ENCODE data around the gene MMP2. TPM values are rescaled to one million over a fixed set of nuclear protein-coding genes. Genes with fewer than 3 reads are reported as not detected.
A peak's percentile ranks its signal among the peaks of the same experiment; 100 is the strongest.

MMP2 gene
- total and polyA plus RNA-seq, 10 of the 15 experiments (the other 5 are each of a cell fraction or from before 2014, with no cell fraction given), result 0.37 to 0.80 (median 0.59) TPM; not detected in 7

DNA sequence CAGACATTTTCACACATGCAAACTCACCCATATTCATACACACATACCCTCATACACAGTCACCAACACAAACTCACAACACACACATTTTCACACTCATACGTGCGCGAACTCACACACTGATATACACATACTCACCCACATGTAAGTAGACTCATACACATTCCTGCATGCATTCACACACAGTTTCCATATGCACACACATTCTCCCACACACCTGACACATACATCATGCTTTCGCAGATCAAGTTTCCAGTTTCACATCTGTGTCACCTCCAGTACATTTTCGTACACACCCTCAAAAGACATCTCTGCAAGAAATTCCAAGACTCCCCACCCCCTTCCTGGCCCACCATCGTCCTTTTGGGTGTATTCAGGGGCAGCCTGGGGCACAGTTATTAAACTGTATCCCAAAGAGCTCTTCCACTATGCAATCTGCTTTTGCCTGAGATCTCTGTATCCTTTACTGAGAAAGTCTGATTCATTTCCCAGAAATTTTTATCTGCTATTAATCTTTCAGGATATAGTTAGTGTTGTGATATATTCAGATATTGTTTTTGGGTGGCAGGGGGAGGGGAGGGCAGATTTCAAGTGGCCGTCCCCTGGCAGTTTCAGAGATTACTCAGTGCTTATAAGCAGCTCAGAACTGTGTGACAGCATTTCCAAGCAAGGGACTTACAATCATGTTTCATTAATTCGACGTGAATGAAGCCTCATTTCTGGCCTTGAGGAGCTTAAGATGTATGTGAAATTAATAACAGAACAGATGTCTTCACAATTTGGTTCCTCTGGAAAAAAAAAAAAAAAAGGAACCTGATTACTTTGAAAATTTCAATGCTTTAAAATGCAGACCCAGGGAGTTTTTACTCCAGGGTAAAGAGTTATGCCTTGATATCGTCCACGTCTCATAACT lies 35.3 kb upstream of the MMP2 start (continued):
- TF ChIP-seq, protein P1, sequence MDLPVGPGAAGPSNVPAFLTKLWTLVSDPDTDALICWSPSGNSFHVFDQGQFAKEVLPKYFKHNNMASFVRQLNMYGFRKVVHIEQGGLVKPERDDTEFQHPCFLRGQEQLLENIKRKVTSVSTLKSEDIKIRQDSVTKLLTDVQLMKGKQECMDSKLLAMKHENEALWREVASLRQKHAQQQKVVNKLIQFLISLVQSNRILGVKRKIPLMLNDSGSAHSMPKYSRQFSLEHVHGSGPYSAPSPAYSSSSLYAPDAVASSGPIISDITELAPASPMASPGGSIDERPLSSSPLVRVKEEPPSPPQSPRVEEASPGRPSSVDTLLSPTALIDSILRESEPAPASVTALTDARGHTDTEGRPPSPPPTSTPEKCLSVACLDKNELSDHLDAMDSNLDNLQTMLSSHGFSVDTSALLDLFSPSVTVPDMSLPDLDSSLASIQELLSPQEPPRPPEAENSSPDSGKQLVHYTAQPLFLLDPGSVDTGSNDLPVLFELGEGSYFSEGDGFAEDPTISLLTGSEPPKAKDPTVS (IDR thresholded peaks at IDR 0.05; ENCODE audit: low read depth, low read length), result no peak
- TF ChIP-seq ZNF274 (IDR thresholded peaks at IDR 0.05; ENCODE audit: insufficient read depth, insufficient read length) (no peak), E2F8 (IDR thresholded peaks at IDR 0.05; ENCODE audit: low read depth, partially characterized antibody) (no peak), REST (IDR thresholded peaks at IDR 0.05; ENCODE audit: low read depth, low read length) (no peak), EGR1 (IDR thresholded peaks at IDR 0.05; ENCODE audit: borderline replicate concordance in 1 of 2, low read depth in 2 of 2, low read length in 2 of 2) (no peak), ZNF207 (IDR thresholded peaks at IDR 0.05; ENCODE audit: borderline replicate concordance) (no peak), BCLAF1 (IDR thresholded peaks at IDR 0.05) (no peak), DPF2 (IDR thresholded peaks at IDR 0.05) (peak; percentile 70; the same call in 1 of the 2 replicates), HDGF (IDR thresholded peaks at IDR 0.05) (0 out of 2 replicates have a peak, but pooled peaks have one; percentile 56)
- TF ChIP-seq, protein P2, sequence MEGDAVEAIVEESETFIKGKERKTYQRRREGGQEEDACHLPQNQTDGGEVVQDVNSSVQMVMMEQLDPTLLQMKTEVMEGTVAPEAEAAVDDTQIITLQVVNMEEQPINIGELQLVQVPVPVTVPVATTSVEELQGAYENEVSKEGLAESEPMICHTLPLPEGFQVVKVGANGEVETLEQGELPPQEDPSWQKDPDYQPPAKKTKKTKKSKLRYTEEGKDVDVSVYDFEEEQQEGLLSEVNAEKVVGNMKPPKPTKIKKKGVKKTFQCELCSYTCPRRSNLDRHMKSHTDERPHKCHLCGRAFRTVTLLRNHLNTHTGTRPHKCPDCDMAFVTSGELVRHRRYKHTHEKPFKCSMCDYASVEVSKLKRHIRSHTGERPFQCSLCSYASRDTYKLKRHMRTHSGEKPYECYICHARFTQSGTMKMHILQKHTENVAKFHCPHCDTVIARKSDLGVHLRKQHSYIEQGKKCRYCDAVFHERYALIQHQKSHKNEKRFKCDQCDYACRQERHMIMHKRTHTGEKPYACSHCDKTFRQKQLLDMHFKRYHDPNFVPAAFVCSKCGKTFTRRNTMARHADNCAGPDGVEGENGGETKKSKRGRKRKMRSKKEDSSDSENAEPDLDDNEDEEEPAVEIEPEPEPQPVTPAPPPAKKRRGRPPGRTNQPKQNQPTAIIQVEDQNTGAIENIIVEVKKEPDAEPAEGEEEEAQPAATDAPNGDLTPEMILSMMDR (IDR thresholded peaks at IDR 0.05 in 2 of 3, conservative IDR thresholded peaks at IDR 0.05 in 1 of 3; ENCODE audit: control insufficient read depth in 2 of 3, extremely low read depth in 1 of 3, insufficient read depth in 1 of 3, low read depth in 3 of 3, low read length in 3 of 3), result no peak
- TF ChIP-seq, protein P3, sequence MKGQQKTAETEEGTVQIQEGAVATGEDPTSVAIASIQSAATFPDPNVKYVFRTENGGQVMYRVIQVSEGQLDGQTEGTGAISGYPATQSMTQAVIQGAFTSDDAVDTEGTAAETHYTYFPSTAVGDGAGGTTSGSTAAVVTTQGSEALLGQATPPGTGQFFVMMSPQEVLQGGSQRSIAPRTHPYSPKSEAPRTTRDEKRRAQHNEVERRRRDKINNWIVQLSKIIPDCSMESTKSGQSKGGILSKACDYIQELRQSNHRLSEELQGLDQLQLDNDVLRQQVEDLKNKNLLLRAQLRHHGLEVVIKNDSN (IDR thresholded peaks at IDR 0.05; ENCODE audit: borderline replicate concordance, extremely low read length, insufficient read depth, low read depth, low read length), result no peak
- TF ChIP-seq, protein P4, sequence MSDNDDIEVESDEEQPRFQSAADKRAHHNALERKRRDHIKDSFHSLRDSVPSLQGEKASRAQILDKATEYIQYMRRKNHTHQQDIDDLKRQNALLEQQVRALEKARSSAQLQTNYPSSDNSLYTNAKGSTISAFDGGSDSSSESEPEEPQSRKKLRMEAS (IDR thresholded peaks at IDR 0.05; ENCODE audit: low read depth, low read length), result no peak

All from GM12878 (cell line).